GM19035 (cell line): ENCODE results near the gene LACTBL1.

Experiments
- ATAC-seq: cut with Tn5 transposase; IDR thresholded peaks from one replicate; pipeline ENCODE4 v1.9.1; 2021; ENCODE audit not compliant: unreplicated experiment

The LACTBL1 gene

GRCh38 chr1:22978299-22978698, 5.6 kb upstream of the LACTBL1 start:
- ATAC-seq, result no peak

GRCh38 chr1:22976461-22977243, 4.0 kb upstream of the LACTBL1 start:
- ATAC-seq, result no peak

- ATAC-seq, result no peak
Observed at GRCh38 chr1:22976127-22976460, 3.4 kb upstream of the LACTBL1 start.

GRCh38 chr1:22975694-22976093, 3.0 kb upstream of the LACTBL1 start:
- no peak for ATAC-seq

GRCh38 chr1:22971611-22972405, 858 bp downstream of the LACTBL1 start:
- ATAC-seq, result no peak

GRCh38 chr1:22971161-22971560, 1.5 kb downstream of the LACTBL1 start:
- no peak for ATAC-seq

GRCh38 chr1:22970096-22970495, 2.6 kb downstream of the LACTBL1 start:
- ATAC-seq, result no peak

GRCh38 chr1:22969304-22969709, 3.4 kb downstream of the LACTBL1 start:
- no peak for ATAC-seq

GRCh38 chr1:22967833-22968232, 4.8 kb downstream of the LACTBL1 start:
- ATAC-seq, result no peak

GRCh38 chr1:22966309-22966708, 6.4 kb downstream of the LACTBL1 start:
- no peak for ATAC-seq

- no peak for ATAC-seq
Observed at GRCh38 chr1:22963044-22963677, 9.5 kb downstream of the LACTBL1 start.

- no peak for ATAC-seq
Observed at GRCh38 chr1:22962558-22962957, 10.1 kb downstream of the LACTBL1 start.

GRCh38 chr1:22959545-22960360, 12.9 kb downstream of the LACTBL1 start:
- no peak for ATAC-seq

- ATAC-seq, result no peak
Observed at GRCh38 chr1:22958556-22958955, 14.1 kb downstream of the LACTBL1 start.

GRCh38 chr1:22957066-22957465, 15.6 kb downstream of the LACTBL1 start:
- no peak for ATAC-seq

- no peak for ATAC-seq
Observed at GRCh38 chr1:22955146-22955545, 17.5 kb downstream of the LACTBL1 start.

GRCh38 chr1:22953740-22954141, 18.9 kb downstream of the LACTBL1 start:
- no peak for ATAC-seq

- no peak for ATAC-seq
Observed at GRCh38 chr1:22953057-22953739, 19.5 kb downstream of the LACTBL1 start.

GRCh38 chr1:22952694-22953056, 20.0 kb downstream of the LACTBL1 start:
- ATAC-seq, result no peak

GRCh38 chr1:22951796-22952195, 20.9 kb downstream of the LACTBL1 start:
- no peak for ATAC-seq
